HL-60 (cell line): ENCODE results near the gene TPRN.

Experiments used
- DNase-seq, 2 experiments: peaks; one replicate each; pipeline ENCODE4 v3.0.0-alpha.2; 2010 to 2020; ENCODE audit warnings: low read depth in 1 of 2, low spot score in 1 of 2
- H3K27ac ChIP-seq: fragments of 250-450 bp; sonication (Bioruptor Pico); replicated peaks from 2 replicates; pipeline ENCODE4 v1.5.1; 2020; ENCODE audit warnings: mild to moderate bottlenecking, moderate library complexity
- H3K27me3 ChIP-seq: fragments of 250-450 bp; sonication (Bioruptor Pico); 2 replicates; pipeline ENCODE4 v1.5.1; 2021; ENCODE audit warnings: mild to moderate bottlenecking, moderate library complexity; ENCODE audit not compliant: insufficient read depth, poor library complexity, severe bottlenecking
- H3K4me3 ChIP-seq: replicated peaks from 2 replicates; pipeline ENCODE4 v1.5.1; 2011; ENCODE audit warnings: mild to moderate bottlenecking, control low read depth, low read length; ENCODE audit not compliant: insufficient read depth
- CTCF ChIP-seq: IDR thresholded peaks from one replicate; pipeline ENCODE4 v1.5.1; 2011; ENCODE audit warnings: low read length, control low read depth, inconsistent platforms; ENCODE audit not compliant: insufficient read depth
- GABPA ChIP-seq: IDR thresholded peaks from 2 replicates; pipeline ENCODE4 v1.6.1; 2012; ENCODE audit warnings: low read depth
- POLR2AphosphoS5 ChIP-seq: IDR thresholded peaks from 2 replicates; pipeline ENCODE4 v1.6.1; 2012; ENCODE audit warnings: low read depth
- REST ChIP-seq: IDR thresholded peaks from 2 replicates; pipeline ENCODE4 v1.6.1; 2012; ENCODE audit warnings: low read depth; ENCODE audit not compliant: insufficient replicate concordance
- SPI1 ChIP-seq: IDR thresholded peaks from 2 replicates; pipeline ENCODE4 v1.6.1; 2012; ENCODE audit warnings: low read depth, mild to moderate bottlenecking, borderline replicate concordance

Gene TPRN

GRCh38 chr9:137227054-137227852 is 26.7 kb upstream of the TPRN start, which contains the start of gene RNF224:
Gene RNF224 (plus strand): TSS chr9:137227502. CDS start chr9:137228336, 834 bp downstream.
- Histone ChIP-seq H3K4me3 (no peak within 1 kb of the TSS), H3K27ac (no peak within 1 kb of the TSS), H3K27me3 (no peaks in the 10 kb centered on the region)
- peak; percentile 60 to 82 for DNase-seq
- TF ChIP-seq POLR2AphosphoS5 (no peak), CTCF (peak; percentile 95)

- TF ChIP-seq CTCF = no peak
- no peak for TF ChIP-seq POLR2AphosphoS5
- TF ChIP-seq SPI1 = no peak
- TF ChIP-seq GABPA = no peak
- no peak for TF ChIP-seq REST
- Histone ChIP-seq H3K27me3 (no peaks in the 10 kb centered on the region), H3K4me3 (no peak overlapping the region), H3K27ac (no peak overlapping the region)
- DNase-seq = no peak
Measured at GRCh38 chr9:137226338-137227053, 26.0 kb upstream of the TPRN start.

GRCh38 chr9:137225699-137226331 is 25.3 kb upstream of the TPRN start:
- Histone ChIP-seq H3K27me3 (no peaks in the 10 kb centered on the region), H3K4me3 (no peak overlapping the region), H3K27ac (no peak overlapping the region)
- DNase-seq = no peak
- no peak for TF ChIP-seq GABPA
- no peak for TF ChIP-seq CTCF
- no peak for TF ChIP-seq POLR2AphosphoS5
- TF ChIP-seq REST = no peak
- TF ChIP-seq SPI1 = no peak
